Glutamatergic neuron (in vitro differentiated cells): ENCODE results near the gene RNF213. TPM values are rescaled to one million over a fixed set of nuclear protein-coding genes. Genes with fewer than 3 reads are reported as not detected.

Source experiments
- DNase-seq: peaks from one replicate; pipeline ENCODE4 v3.0.0; 2022
- H3K27ac Mint-ChIP-seq: one replicate; pipeline ENCODE4 v1.8.0; 2020; ENCODE audit warnings: mild to moderate bottlenecking, mixed read lengths, inconsistent platforms; ENCODE audit not compliant: unreplicated experiment
- H3K27me3 Mint-ChIP-seq: one replicate; pipeline ENCODE4 v1.8.0; 2020; ENCODE audit warnings: mild to moderate bottlenecking, moderate library complexity, mixed read lengths, inconsistent platforms; ENCODE audit not compliant: unreplicated experiment
- H3K36me3 Mint-ChIP-seq: one replicate; pipeline ENCODE4 v1.8.0; 2020; ENCODE audit warnings: mild to moderate bottlenecking, mixed read lengths, inconsistent platforms; ENCODE audit not compliant: unreplicated experiment
- H3K4me1 Mint-ChIP-seq: one replicate; pipeline ENCODE4 v1.8.0; 2020; ENCODE audit warnings: mild to moderate bottlenecking, low read depth, mixed read lengths, inconsistent platforms; ENCODE audit not compliant: unreplicated experiment
- H3K4me3 Mint-ChIP-seq: one replicate; pipeline ENCODE4 v1.8.0; 2020; ENCODE audit warnings: mild to moderate bottlenecking, mixed read lengths, inconsistent platforms; ENCODE audit not compliant: unreplicated experiment
- H3K9me3 Mint-ChIP-seq: one replicate; pipeline ENCODE4 v1.8.0; 2020; ENCODE audit warnings: mild to moderate bottlenecking, moderate library complexity, mixed read lengths, inconsistent platforms; ENCODE audit not compliant: unreplicated experiment
- total RNA-seq: library from RNA; stranded (reverse); fragmentation: NEBNext Ultra II Directional; extraction: Animal tissue kit (Norgen Biotek cat#: 25700); gene quantifications from one replicate; pipeline ENCODE4 v1.2.1, GENCODE V29; 2021; ENCODE audit not compliant: unreplicated experiment
- TF ChIP-seq, protein P1 (sequence below): fragments of 200-600 bp; sonication (generic); IDR thresholded peaks from one replicate; pipeline ENCODE4 v1.5.0; 2021; ENCODE audit not compliant: partially characterized antibody, unreplicated experiment

The RNF213 gene
- total RNA-seq, 1 donor from 2014 or later: 34.7 TPM

- Mint-ChIP-seq H3K27ac (no peak overlapping the region), H3K4me3 (no peak overlapping the region), H3K4me1 (peaks cover 8% of the 10 kb centered on the region), H3K27me3 (peaks cover 4% of the 10 kb centered on the region), H3K36me3 (no peaks in the 10 kb centered on the region), H3K9me3 (peaks cover 4% of the 10 kb centered on the region)
- DNase-seq: no peak
- TF ChIP-seq, protein P1, sequence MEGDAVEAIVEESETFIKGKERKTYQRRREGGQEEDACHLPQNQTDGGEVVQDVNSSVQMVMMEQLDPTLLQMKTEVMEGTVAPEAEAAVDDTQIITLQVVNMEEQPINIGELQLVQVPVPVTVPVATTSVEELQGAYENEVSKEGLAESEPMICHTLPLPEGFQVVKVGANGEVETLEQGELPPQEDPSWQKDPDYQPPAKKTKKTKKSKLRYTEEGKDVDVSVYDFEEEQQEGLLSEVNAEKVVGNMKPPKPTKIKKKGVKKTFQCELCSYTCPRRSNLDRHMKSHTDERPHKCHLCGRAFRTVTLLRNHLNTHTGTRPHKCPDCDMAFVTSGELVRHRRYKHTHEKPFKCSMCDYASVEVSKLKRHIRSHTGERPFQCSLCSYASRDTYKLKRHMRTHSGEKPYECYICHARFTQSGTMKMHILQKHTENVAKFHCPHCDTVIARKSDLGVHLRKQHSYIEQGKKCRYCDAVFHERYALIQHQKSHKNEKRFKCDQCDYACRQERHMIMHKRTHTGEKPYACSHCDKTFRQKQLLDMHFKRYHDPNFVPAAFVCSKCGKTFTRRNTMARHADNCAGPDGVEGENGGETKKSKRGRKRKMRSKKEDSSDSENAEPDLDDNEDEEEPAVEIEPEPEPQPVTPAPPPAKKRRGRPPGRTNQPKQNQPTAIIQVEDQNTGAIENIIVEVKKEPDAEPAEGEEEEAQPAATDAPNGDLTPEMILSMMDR: no peak
Observed at GRCh38 chr17:80268427-80268826, 7.8 kb downstream of the RNF213 start.

DNA sequence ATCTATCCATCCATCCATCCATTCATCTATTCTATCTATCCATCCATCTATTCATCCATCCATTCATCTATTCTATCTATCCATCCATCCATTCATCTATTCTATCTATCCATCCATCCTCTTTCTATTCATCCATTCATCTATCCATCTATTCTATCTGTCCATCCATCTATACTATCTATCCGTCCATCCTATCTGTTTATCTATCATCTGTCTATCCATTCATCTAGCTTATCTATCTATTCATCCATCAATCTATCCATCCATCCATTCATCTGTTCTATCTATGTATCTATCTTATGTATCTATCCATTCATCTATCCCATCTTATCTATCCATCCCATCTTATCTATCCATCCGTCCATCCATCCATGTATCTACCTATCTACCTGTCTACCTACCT lies 8.8 kb downstream of the RNF213 start:
- TF ChIP-seq, protein P1: no peak
- H3K4me1 Mint-ChIP-seq: peaks cover 7% of the 10 kb centered on the region
- no peaks in the 10 kb centered on the region for H3K36me3 Mint-ChIP-seq
- peaks cover 6% of the 10 kb centered on the region for H3K27me3 Mint-ChIP-seq
- H3K4me3 Mint-ChIP-seq: no peak overlapping the region
- DNase-seq: no peak
- H3K9me3 Mint-ChIP-seq: peaks cover 4% of the 10 kb centered on the region
- H3K27ac Mint-ChIP-seq: no peak overlapping the region

DNA sequence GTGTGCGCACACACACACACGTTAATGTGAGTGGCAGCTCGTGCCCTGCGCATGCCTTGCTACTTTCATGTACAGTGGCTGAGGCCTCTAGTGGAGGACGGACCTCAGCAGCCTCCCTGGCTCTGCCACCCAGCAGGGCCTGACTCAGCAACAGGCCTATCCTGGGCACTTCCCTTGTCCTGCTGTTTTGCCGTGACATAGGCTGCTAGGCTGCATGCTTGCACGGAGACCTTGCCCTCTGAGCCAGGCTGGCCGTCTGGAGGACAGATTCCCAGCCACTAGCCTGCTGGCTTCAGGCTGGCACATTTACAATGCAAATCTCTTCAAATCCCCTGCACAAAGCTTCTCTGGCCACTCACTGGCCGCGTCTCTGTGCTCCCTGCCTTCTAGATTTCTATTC lies 9.5 kb downstream of the RNF213 start:
- peaks cover 6% of the 10 kb centered on the region for H3K27me3 Mint-ChIP-seq
- H3K4me3 Mint-ChIP-seq: no peak overlapping the region
- TF ChIP-seq, protein P1: no peak
- H3K9me3 Mint-ChIP-seq: peaks cover 4% of the 10 kb centered on the region
- DNase-seq: no peak
- peaks cover 6% of the 10 kb centered on the region for H3K4me1 Mint-ChIP-seq
- H3K36me3 Mint-ChIP-seq: no peaks in the 10 kb centered on the region
- peak overlapping the region; percentile 53 for H3K27ac Mint-ChIP-seq

- Mint-ChIP-seq H3K27ac (no peak overlapping the region), H3K4me3 (no peak overlapping the region), H3K9me3 (peaks cover 4% of the 10 kb centered on the region), H3K27me3 (peaks cover 6% of the 10 kb centered on the region), H3K36me3 (no peaks in the 10 kb centered on the region), H3K4me1 (peaks cover 6% of the 10 kb centered on the region)
- TF ChIP-seq, protein P1: no peak
- DNase-seq: no peak
Observed at GRCh38 chr17:80270836-80271235, 10.2 kb downstream of the RNF213 start.

DNA sequence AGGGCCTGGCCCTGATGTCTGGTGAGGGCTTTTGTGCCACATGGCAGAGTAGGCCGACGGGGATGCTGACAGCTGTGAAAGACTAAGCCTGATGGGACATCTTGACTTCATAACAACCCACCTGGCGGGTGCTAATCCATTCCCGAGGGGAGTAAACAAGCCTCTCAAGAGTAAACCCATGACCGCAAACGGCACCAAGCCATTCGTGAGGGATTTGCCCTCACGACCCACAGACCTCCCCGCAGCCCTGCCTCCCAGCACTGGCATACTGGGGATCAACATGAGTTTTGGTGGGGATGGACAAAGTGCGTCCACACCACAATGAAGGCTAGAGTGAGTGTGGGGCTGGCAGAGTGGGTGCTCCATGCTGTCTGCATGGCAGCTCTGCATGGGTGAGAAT lies 11.7 kb downstream of the RNF213 start:
- H3K27ac Mint-ChIP-seq: no peak overlapping the region
- H3K36me3 Mint-ChIP-seq: no peaks in the 10 kb centered on the region
- H3K4me3 Mint-ChIP-seq: no peak overlapping the region
- peaks cover 6% of the 10 kb centered on the region for H3K4me1 Mint-ChIP-seq
- TF ChIP-seq, protein P1: no peak
- H3K27me3 Mint-ChIP-seq: peaks cover 6% of the 10 kb centered on the region
- no peak for DNase-seq
- peaks cover 4% of the 10 kb centered on the region for H3K9me3 Mint-ChIP-seq
